ENCODE measurements around the gene TMEM59L.

DNA sequence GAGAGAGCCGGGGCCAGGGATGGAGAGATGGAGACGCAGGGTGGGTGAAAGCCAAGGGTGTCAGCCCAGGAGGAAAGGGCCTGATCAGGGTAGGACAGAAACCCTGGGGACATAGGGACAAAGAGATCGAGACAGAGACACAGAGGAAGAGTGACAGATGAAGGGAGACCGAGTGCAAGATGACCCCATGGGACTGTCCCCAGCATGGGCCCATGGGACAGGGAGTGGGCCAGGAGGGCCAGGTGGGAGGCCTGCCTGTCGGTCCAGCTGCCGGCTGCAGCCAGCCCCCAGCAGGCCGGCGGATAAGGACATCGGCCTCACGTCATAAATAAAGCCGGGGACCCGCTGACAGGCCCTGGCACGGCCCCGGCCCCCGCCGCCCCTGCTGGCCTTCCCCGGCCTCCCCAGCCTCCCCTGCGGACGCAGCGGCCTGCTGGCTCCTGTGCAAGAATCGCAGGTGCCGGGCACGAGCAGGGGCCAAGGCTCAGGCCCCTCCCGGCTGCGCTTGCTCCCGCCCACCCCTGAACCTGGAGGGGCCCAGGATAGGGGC lies 17.8 kb upstream of the TMEM59L start:
- TF ChIP-seq, protein P1, sequence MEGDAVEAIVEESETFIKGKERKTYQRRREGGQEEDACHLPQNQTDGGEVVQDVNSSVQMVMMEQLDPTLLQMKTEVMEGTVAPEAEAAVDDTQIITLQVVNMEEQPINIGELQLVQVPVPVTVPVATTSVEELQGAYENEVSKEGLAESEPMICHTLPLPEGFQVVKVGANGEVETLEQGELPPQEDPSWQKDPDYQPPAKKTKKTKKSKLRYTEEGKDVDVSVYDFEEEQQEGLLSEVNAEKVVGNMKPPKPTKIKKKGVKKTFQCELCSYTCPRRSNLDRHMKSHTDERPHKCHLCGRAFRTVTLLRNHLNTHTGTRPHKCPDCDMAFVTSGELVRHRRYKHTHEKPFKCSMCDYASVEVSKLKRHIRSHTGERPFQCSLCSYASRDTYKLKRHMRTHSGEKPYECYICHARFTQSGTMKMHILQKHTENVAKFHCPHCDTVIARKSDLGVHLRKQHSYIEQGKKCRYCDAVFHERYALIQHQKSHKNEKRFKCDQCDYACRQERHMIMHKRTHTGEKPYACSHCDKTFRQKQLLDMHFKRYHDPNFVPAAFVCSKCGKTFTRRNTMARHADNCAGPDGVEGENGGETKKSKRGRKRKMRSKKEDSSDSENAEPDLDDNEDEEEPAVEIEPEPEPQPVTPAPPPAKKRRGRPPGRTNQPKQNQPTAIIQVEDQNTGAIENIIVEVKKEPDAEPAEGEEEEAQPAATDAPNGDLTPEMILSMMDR (IDR thresholded peaks at IDR 0.05), result no peak
- no peak for TF ChIP-seq POLR2A (IDR thresholded peaks at IDR 0.05)
